ENCODE data around the gene PFKFB2.

The PFKFB2 gene

DNA sequence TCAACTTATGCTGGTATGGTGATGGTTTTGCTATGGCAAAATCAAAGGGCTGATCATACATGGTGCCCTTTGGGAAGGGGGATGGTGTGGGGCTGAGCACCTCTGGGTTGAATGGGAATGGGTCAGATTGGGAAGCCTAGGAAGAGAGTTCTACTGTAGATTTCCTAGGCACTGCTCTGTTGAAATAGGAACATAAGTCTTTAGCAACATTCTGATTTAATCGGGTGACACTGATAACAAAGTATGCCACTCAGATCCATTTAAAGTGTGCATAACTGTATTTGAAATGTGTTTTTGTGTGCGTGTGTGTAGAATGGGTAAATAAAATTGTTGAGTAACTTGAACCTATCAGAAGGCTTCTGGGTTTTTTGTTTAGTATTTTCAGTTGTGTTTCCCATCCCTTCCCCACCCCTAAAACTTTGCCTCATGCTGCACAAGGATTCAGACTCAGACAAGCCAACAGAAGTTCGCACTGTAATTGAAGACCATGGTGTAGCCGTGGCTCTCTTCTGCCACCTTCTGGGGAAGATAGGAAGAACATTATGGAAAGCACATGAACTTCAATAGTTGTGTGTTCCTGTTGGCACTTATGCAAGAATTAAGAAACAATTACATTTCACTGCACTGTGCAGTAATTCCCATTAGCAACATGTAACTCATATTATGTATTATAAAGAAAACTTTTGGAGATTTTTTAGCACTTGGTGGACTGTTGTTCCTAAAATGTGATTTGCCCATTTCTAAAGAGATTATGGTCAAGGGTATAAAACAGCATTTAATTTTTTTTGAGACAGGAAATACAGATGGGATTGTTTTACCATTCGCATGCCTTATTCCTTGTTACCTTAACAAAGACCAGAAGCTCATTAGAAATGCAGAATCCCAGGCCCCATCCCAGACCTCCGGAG, 24.6 kb downstream of the PFKFB2 start:
- H3K9ac ChIP-seq (ENCODE audit: low read length), result no peak overlapping the region
- H3K4me2 ChIP-seq (ENCODE audit: low read length), result no peak overlapping the region
- H3K79me2 ChIP-seq (ENCODE audit: low read length), result no peaks in the 10 kb centered on the region
- H3K9me3 ChIP-seq (ENCODE audit: insufficient read depth, low read length), result no peaks in the 10 kb centered on the region
- peaks cover 4% of the 10 kb centered on the region for H3K4me1 ChIP-seq (ENCODE audit: low read length)
- TF ChIP-seq EZH2phosphoT487 (IDR thresholded peaks at IDR 0.05; ENCODE audit: low read depth), result no peak
- TF ChIP-seq, protein P1, sequence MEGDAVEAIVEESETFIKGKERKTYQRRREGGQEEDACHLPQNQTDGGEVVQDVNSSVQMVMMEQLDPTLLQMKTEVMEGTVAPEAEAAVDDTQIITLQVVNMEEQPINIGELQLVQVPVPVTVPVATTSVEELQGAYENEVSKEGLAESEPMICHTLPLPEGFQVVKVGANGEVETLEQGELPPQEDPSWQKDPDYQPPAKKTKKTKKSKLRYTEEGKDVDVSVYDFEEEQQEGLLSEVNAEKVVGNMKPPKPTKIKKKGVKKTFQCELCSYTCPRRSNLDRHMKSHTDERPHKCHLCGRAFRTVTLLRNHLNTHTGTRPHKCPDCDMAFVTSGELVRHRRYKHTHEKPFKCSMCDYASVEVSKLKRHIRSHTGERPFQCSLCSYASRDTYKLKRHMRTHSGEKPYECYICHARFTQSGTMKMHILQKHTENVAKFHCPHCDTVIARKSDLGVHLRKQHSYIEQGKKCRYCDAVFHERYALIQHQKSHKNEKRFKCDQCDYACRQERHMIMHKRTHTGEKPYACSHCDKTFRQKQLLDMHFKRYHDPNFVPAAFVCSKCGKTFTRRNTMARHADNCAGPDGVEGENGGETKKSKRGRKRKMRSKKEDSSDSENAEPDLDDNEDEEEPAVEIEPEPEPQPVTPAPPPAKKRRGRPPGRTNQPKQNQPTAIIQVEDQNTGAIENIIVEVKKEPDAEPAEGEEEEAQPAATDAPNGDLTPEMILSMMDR (IDR thresholded peaks at IDR 0.05; ENCODE audit: low read depth, low read length), result peak; percentile 96
- H3K4me3 ChIP-seq (ENCODE audit: low read length), result no peak overlapping the region
- H4K20me1 ChIP-seq (ENCODE audit: insufficient read depth, low read length), result no peaks in the 10 kb centered on the region
- no peak overlapping the region for H2AFZ ChIP-seq (ENCODE audit: low read depth, low read length)
- no peak overlapping the region for H3K27ac ChIP-seq (ENCODE audit: low read length)
- no peaks in the 10 kb centered on the region for H3K36me3 ChIP-seq (replicated peaks; ENCODE audit: low read depth, low read length)
- H3K27me3 ChIP-seq (ENCODE audit: low read depth, low read length), result no peaks in the 10 kb centered on the region

DNA sequence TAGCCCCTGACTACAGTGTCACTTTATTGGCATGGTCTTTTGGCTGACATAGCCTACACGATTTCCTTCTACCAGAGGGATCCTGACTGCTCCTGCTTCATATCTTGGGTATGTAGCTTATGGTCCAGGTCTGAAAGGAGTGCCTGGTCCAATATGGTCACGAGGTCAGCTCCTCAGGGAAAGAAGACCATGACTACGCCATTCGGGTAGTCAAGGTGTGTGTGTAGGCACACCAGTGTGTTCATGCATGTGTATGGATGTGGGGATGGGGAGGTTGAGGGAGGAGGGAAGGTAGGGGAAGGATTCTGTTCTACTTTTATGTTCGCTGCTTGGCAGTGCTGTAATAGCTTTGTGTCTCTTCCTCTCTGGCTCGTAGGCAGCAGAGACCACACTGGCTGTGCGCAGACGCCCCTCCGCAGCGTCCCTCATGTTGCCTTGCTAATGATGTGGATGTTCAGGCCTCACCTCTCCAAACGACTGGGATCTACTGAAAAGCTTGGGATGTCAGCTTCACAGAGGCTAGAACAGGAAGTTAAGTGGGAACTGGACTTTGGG, 25.6 kb downstream of the PFKFB2 start:
- H3K27ac ChIP-seq (ENCODE audit: low read length), result no peak overlapping the region
- no peaks in the 10 kb centered on the region for H3K9me3 ChIP-seq (ENCODE audit: insufficient read depth, low read length)
- no peaks in the 10 kb centered on the region for H3K79me2 ChIP-seq (ENCODE audit: low read length)
- H3K9ac ChIP-seq (ENCODE audit: low read length), result no peak overlapping the region
- peaks cover 13% of the 10 kb centered on the region for H3K4me1 ChIP-seq (ENCODE audit: low read length)
- no peaks in the 10 kb centered on the region for H3K27me3 ChIP-seq (ENCODE audit: low read depth, low read length)
- H3K4me3 ChIP-seq (ENCODE audit: low read length), result no peak overlapping the region
- TF ChIP-seq, protein P1 (IDR thresholded peaks at IDR 0.05; ENCODE audit: low read depth, low read length), result no peak
- TF ChIP-seq EZH2phosphoT487 (IDR thresholded peaks at IDR 0.05; ENCODE audit: low read depth), result no peak
- no peaks in the 10 kb centered on the region for H3K36me3 ChIP-seq (replicated peaks; ENCODE audit: low read depth, low read length)
- no peak overlapping the region for H2AFZ ChIP-seq (ENCODE audit: low read depth, low read length)
- H4K20me1 ChIP-seq (ENCODE audit: insufficient read depth, low read length), result no peaks in the 10 kb centered on the region
- H3K4me2 ChIP-seq (ENCODE audit: low read length), result no peak overlapping the region

DNA sequence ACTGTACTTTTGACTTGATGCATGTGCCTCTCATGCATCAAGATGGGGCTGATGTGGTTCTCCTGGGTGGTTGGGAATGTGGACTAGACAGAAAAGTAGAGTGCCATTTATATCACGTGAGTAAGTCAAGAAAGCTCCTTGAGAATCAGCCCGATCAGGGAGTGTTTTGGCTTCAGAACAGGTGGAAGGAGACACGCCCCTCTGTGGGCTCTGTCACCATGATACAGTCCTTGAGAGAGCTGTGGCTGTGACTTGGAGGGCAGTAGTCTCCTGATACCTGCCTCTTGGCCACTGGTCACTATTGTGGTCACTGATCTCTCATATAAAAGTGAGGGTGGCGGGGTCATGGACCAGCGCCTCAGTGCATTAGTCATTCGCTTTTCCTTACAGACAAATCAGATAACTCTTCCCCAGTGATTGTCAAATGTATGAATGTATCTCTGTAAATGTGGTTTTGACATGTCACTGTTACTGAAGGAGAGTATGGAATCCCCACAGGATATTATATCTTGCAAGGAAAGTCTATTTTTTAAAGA, 26.7 kb downstream of the PFKFB2 start:
- Histone ChIP-seq H3K79me2 (ENCODE audit: low read length) (no peaks in the 10 kb centered on the region), H3K4me1 (ENCODE audit: low read length) (peaks cover 24% of the 10 kb centered on the region), H3K36me3 (replicated peaks; ENCODE audit: low read depth, low read length) (no peaks in the 10 kb centered on the region), H3K27me3 (ENCODE audit: low read depth, low read length) (no peaks in the 10 kb centered on the region), H3K9me3 (ENCODE audit: insufficient read depth, low read length) (no peaks in the 10 kb centered on the region), H3K4me2 (ENCODE audit: low read length) (no peak overlapping the region), H3K4me3 (ENCODE audit: low read length) (no peak overlapping the region), H3K9ac (ENCODE audit: low read length) (no peak overlapping the region), H3K27ac (ENCODE audit: low read length) (no peak overlapping the region), H4K20me1 (ENCODE audit: insufficient read depth, low read length) (no peaks in the 10 kb centered on the region), H2AFZ (ENCODE audit: low read depth, low read length) (no peak overlapping the region)
- TF ChIP-seq, protein P1 (IDR thresholded peaks at IDR 0.05; ENCODE audit: low read depth, low read length), result no peak
- no peak for TF ChIP-seq EZH2phosphoT487 (IDR thresholded peaks at IDR 0.05; ENCODE audit: low read depth)

DNA sequence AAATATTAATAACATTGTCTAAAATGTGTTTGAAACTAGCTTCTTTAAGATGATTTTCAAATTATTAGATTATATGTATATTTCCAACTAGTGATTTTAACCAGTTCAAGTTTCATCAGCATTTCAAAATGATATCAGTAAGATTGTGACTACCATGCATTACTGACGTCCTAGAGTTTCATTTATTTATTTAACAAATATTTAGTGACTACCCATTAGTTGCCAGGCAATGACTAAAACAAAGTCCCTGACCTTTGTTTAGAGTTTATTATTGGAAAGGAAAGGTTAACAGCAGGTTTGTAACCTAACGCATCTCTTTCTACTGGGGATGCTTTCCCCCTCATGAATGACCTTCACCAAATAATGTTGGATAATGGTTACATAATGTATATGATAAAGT, 28.0 kb downstream of the PFKFB2 start:
- H4K20me1 ChIP-seq (ENCODE audit: insufficient read depth, low read length), result no peaks in the 10 kb centered on the region
- no peak overlapping the region for H3K4me3 ChIP-seq (ENCODE audit: low read length)
- H3K4me2 ChIP-seq (ENCODE audit: low read length), result no peak overlapping the region
- no peaks in the 10 kb centered on the region for H3K9me3 ChIP-seq (ENCODE audit: insufficient read depth, low read length)
- H3K79me2 ChIP-seq (ENCODE audit: low read length), result no peaks in the 10 kb centered on the region
- TF ChIP-seq, protein P1 (IDR thresholded peaks at IDR 0.05; ENCODE audit: low read depth, low read length), result no peak
- no peak for TF ChIP-seq EZH2phosphoT487 (IDR thresholded peaks at IDR 0.05; ENCODE audit: low read depth)
- H3K27me3 ChIP-seq (ENCODE audit: low read depth, low read length), result no peaks in the 10 kb centered on the region
- H3K27ac ChIP-seq (ENCODE audit: low read length), result no peak overlapping the region
- no peaks in the 10 kb centered on the region for H3K36me3 ChIP-seq (replicated peaks; ENCODE audit: low read depth, low read length)
- no peak overlapping the region for H2AFZ ChIP-seq (ENCODE audit: low read depth, low read length)
- no peak overlapping the region for H3K9ac ChIP-seq (ENCODE audit: low read length)
- H3K4me1 ChIP-seq (ENCODE audit: low read length), result peaks cover 29% of the 10 kb centered on the region

Data from OCI-LY3 (cell line).